GM12878 (cell line): ENCODE measurements around the gene HMSD. TPM values are rescaled to one million over a fixed set of nuclear protein-coding genes. Genes with fewer than 3 reads are reported as not detected.

ENCODE experiments used
- ATAC-seq: fragments of 200-7000 bp; cut with Tn5 transposase; 3 replicates; pipeline ENCODE4 v1.9.1; 2020; ENCODE audit warnings: mild to moderate bottlenecking, moderate library complexity
- BruUV-seq: library from RNA; stranded (reverse); fragments of 400-500 nt; replicated peaks from 2 replicates; lab custom pipeline; 2021; lab: Mats Ljungman, UMichigan
- CTCF ChIA-PET: fragments of 300-600 bp; sonication (Branson Sonifier 250); formaldehyde crosslinking; extraction: SDS; loops from one replicate; lab custom pipeline; 2021; ENCODE audit warnings: inconsistent platforms; lab: Yijun Ruan, JAX
- POLR2A ChIA-PET: fragments of 350-600 bp; formaldehyde crosslinking; extraction: SDS; loops from one replicate; lab custom pipeline; 2021; ENCODE audit warnings: inconsistent platforms; lab: Charles Lee
- RAD21 ChIA-PET: fragments of 300-600 bp; sonication (Branson Sonifier 250); formaldehyde crosslinking; loops from one replicate; lab custom pipeline; 2023; ENCODE audit warnings: antibody characterized with exemption; ENCODE audit not compliant: unreplicated experiment; lab: Charles Lee
- SMC1A ChIA-PET: fragments of 300-600 bp; sonication (Branson Sonifier 250); formaldehyde crosslinking; loops from one replicate; lab custom pipeline; 2023; ENCODE audit not compliant: unreplicated experiment, uncharacterized antibody; lab: Charles Lee
- DNase-seq: peaks from one replicate; pipeline ENCODE4 v3.0.0-alpha.2; 2011; ENCODE audit warnings: low read depth, low spot score
- FAIRE-seq: peaks from 3 replicates; lab custom pipeline; 2011; peaks lifted over from hg19 to GRCh38; lab: Jason Lieb, UNC
- H2AFZ ChIP-seq: 2 replicates; pipeline ENCODE4 v1.6.0; 2011; ENCODE audit warnings: low read depth, low read length, control low read depth; ENCODE audit not compliant: control insufficient read depth
- H3K27ac ChIP-seq: 2 replicates; pipeline ENCODE4 v1.5.1; 2011; ENCODE audit warnings: control low read depth; ENCODE audit not compliant: control insufficient read depth, insufficient read depth
- H3K27me3 ChIP-seq, 2 experiments: replicated peaks in 1 of 2; 2 replicates each; pipeline versions ENCODE4 v1.6.0 to v1.6.1; 2011; ENCODE audit warnings: low read length in 1 of 2; ENCODE audit not compliant: control insufficient read depth in 2 of 2, insufficient read depth in 2 of 2
- H3K36me3 ChIP-seq, 2 experiments: 2 replicates each; pipeline ENCODE4 v1.5.1; 2011; ENCODE audit warnings: low read length in 1 of 2; ENCODE audit not compliant: control insufficient read depth in 2 of 2, insufficient read depth in 2 of 2
- H3K4me1 ChIP-seq: 2 replicates; pipeline ENCODE4 v1.6.1; 2011; ENCODE audit warnings: mild to moderate bottlenecking, low read length, moderate library complexity, mixed read lengths; ENCODE audit not compliant: control insufficient read depth, insufficient read depth
- H3K4me2 ChIP-seq: 2 replicates; pipeline ENCODE4 v1.6.0; 2011; ENCODE audit warnings: control low read depth; ENCODE audit not compliant: control insufficient read depth, insufficient read depth
- H3K4me3 ChIP-seq: fragments of 200-600 bp; sonication (generic); 2 replicates; pipeline ENCODE4 v1.5.1; 2016
- H3K79me2 ChIP-seq: 2 replicates; pipeline ENCODE4 v1.6.0; 2011; ENCODE audit warnings: low read length; ENCODE audit not compliant: control insufficient read depth, insufficient read depth
- H3K9ac ChIP-seq: 2 replicates; pipeline ENCODE4 v1.8.0; 2011; ENCODE audit warnings: low read length, control low read depth, mixed read lengths; ENCODE audit not compliant: control insufficient read depth, insufficient read depth
- H3K9me3 ChIP-seq: replicated peaks from 3 replicates; pipeline ENCODE4 v1.5.1; 2011; ENCODE audit warnings: mild to moderate bottlenecking, low read length; ENCODE audit not compliant: control insufficient read depth, insufficient read depth
- H4K20me1 ChIP-seq: 2 replicates; pipeline ENCODE4 v1.6.0; 2011; ENCODE audit not compliant: control insufficient read depth, insufficient read depth
- CREM ChIP-seq: IDR thresholded peaks from 2 replicates; pipeline ENCODE4 v1.6.1; 2014; ENCODE audit warnings: antibody characterized with exemption, low read depth
- EZH2 ChIP-seq: IDR thresholded peaks from 2 replicates; pipeline ENCODE4 v1.6.1; 2012; ENCODE audit warnings: low read depth, mild to moderate bottlenecking, control low read depth, inconsistent platforms, low read length, borderline replicate concordance; ENCODE audit not compliant: control insufficient read depth
- HCFC1 ChIP-seq: fragments of 150-350 bp; IDR thresholded peaks from 2 replicates; pipeline ENCODE4 v1.6.1; 2014; ENCODE audit warnings: low read length
- SIN3A ChIP-seq: IDR thresholded peaks from 2 replicates; pipeline ENCODE4 v1.6.1; 2012; ENCODE audit warnings: low read depth, low read length, improper control_type of control experiment
- WGBS: methylation state at CpG from one replicate; pipeline ENCODE4 v1.1.6; 2016; ENCODE audit warnings: low lambda C conversion rate; ENCODE audit not compliant: insufficient replicate concordance, insufficient coverage; ENCODE audit errors: missing lambda C conversion rate; 5-methylcytosine and 5-hydroxymethylcytosine counted together
- in situ Hi-C: fragments of 300-500 bp; cut with MboI; formaldehyde crosslinking; loops from 9 replicates; pipeline ENCODE4 v1.14.3; 2018; ENCODE audit warnings: mixed read lengths
- intact Hi-C: fragments of 100-400 bp; cut with micrococcal nuclease; formaldehyde crosslinking; loops from one replicate; pipeline ENCODE4 v1.14.2; 2022; ENCODE audit not compliant: unreplicated experiment
- polyA plus RNA-seq, 11 experiments: library from polyadenylated mRNA; depleted of rRNA in 4 of 11; unstranded in 6 of 11; stranded (reverse) in 5 of 11; fragments of >200 nt; fragmentation: Nextera tagmentation in 4 of 11; fragmentation: Illumina TruSeq in 1 of 11; extraction: Ambion mirVana in 4 of 11; extraction: Trizol in 1 of 11; gene quantifications; 1 replicate in 1 of 11; 2 replicates in 10 of 11; pipeline versions ENCODE4 v1.2.1 to v1.2.3, GENCODE V29; 2011 to 2016; ENCODE audit warnings: inconsistent platforms in 2 of 11, missing spikeins in 2 of 11, low read depth in 1 of 11
- total RNA-seq, 4 experiments: library from RNA; depleted of rRNA in 3 of 4; stranded (reverse); fragments of >200 nt in 3 of 4; fragmentation: Illumina TruSeq in 1 of 4; extraction: Trizol in 1 of 4; gene quantifications; 2 replicates each; pipeline versions ENCODE4 v1.2.1 to v1.2.3, GENCODE V29; 2013 to 2021
- TF ChIP-seq, protein P1 (sequence below): IDR thresholded peaks from 2 replicates; pipeline ENCODE4 v1.6.1; 2011; ENCODE audit warnings: low read depth, low read length, improper control_type of control experiment, borderline replicate concordance

HMSD gene
- total and polyA plus RNA-seq, 10 of the 15 experiments (the other 5 are each of a cell fraction or from before 2014, with no cell fraction given) = 11.7 to 83.9 (median 37.8) TPM

DNA sequence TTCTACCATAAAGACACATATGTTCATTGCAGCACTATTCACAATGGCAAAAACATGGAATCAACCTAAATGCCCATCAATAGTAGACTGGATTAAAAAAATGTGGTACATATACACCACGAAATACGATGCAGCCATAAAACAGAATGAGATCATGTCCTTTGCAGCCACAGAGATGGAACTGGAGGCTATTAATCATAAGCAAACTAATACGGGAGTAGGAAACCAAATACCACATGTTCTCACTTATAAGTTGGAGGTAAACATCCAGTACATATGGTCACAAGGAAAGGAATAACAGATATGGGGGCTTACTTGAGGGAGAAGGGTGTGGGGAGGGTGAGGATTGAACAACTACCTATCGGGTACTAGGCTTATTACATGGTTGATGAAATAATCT lies 7.7 kb downstream of the HMSD start (continued):
- TF ChIP-seq, protein P1, sequence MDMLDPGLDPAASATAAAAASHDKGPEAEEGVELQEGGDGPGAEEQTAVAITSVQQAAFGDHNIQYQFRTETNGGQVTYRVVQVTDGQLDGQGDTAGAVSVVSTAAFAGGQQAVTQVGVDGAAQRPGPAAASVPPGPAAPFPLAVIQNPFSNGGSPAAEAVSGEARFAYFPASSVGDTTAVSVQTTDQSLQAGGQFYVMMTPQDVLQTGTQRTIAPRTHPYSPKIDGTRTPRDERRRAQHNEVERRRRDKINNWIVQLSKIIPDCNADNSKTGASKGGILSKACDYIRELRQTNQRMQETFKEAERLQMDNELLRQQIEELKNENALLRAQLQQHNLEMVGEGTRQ = no peak
- no peak for TF ChIP-seq CREM
- no peak for TF ChIP-seq HCFC1
- TF ChIP-seq, all 136 proteins: peak for 0

DNA sequence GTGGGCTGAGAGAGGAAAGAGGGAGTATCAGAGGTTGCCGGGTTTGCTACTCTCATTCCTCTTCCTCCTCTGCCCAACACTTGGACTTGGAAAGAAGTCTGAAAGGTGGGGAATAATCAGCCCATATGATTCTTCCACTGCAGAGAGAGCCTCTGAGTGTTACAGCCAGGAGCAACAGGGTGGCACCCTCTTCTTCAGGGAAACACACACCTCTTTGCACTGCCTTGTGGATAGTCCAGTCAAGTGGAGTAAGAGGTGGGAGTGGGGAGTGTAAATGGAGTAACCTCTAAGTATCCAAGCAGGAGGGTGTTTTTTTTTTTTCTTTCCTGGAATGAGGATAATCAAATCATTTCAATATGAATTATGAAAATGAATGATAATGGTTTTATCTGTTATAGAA lies 11.8 kb downstream of the HMSD start:
- Histone ChIP-seq H3K36me3 (peaks cover 9 to 13% of the 10 kb centered on the region in 2 experiments), H2AFZ (no peak overlapping the region), H4K20me1 (no peaks in the 10 kb centered on the region), H3K9ac (no peak overlapping the region), H3K27ac (no peak overlapping the region), H3K4me3 (no peak overlapping the region), H3K4me1 (no peaks in the 10 kb centered on the region), H3K79me2 (no peaks in the 10 kb centered on the region; the same call in 1 of the 2 replicates), H3K27me3 (no peaks in the 10 kb centered on the region), H3K4me2 (no peak overlapping the region), H3K9me3 (no peaks in the 10 kb centered on the region)
- 100% methylated on average over 1 of the region's 1 CpG for WGBS
- SMC1A ChIA-PET = interaction anchor here (4.2 to 5.6 kb wide), 2 partner anchors 14 to 25 kb away, joined by 24 to 30 read pairs; no protein-coding TSS in a partner anchor
- DNase-seq = no peak
- intact Hi-C loops = no loop called here
- no peak for ATAC-seq
- in situ Hi-C loops = no loop called here
- RAD21 ChIA-PET = interaction anchor here (0.9 to 3.4 kb wide), 2 partner anchors 8 to 24 kb away, joined by 3 to 14 read pairs; no protein-coding TSS in a partner anchor
- no peak for TF ChIP-seq SIN3A
- TF ChIP-seq EZH2 = no peak
- CTCF ChIA-PET = interaction anchor here (0.7 to 3.7 kb wide), 5 partner anchors 10 to 444 kb away, joined by 3 to 40 read pairs (median 3); no protein-coding TSS in a partner anchor
- no peak for FAIRE-seq
- POLR2A ChIA-PET = no interaction called here
- BruUV-seq = no TSS peak
